HEK293 (cell line): ENCODE results near the gene TACC2.

Experiments
- CTCF ChIA-PET: fragments of 350-600 bp; formaldehyde crosslinking; extraction: SDS; loops from one replicate; lab custom pipeline; 2021; ENCODE audit warnings: antibody characterized with exemption; lab: Yijun Ruan, JAX
- POLR2A ChIA-PET: fragments of 300-600 bp; formaldehyde crosslinking; extraction: SDS; loops from one replicate; lab custom pipeline; 2020; ENCODE audit warnings: antibody characterized with exemption, inconsistent platforms; lab: Yijun Ruan, JAX
- H3K27ac ChIP-seq: fragments of 200-500 bp; sonication (Bioruptor generic); 2 replicates; pipeline ENCODE4 v1.5.1; 2014; ENCODE audit warnings: low read depth, low read length, control low read depth, inconsistent platforms; ENCODE audit errors: extremely low read depth
- H3K36me3 ChIP-seq, 2 experiments: fragments of 200-500 bp in 1 of 2; sonication (Bioruptor generic) in 1 of 2; 1 replicate in 1 of 2; 2 replicates in 1 of 2; pipeline ENCODE4 v1.5.1; 2014 to 2017; ENCODE audit warnings: inconsistent platforms in 2 of 2, low read length in 2 of 2; ENCODE audit not compliant: control insufficient read depth in 2 of 2, insufficient read depth in 1 of 2
- H3K4me1 ChIP-seq: fragments of 200-500 bp; sonication (Bioruptor generic); 2 replicates; pipeline ENCODE4 v1.5.1; 2014; ENCODE audit warnings: mild to moderate bottlenecking, low read length, inconsistent platforms; ENCODE audit not compliant: control insufficient read depth, insufficient read depth
- H3K4me3 ChIP-seq: 2 replicates; pipeline ENCODE4 v1.5.1; 2011; ENCODE audit warnings: low read depth, mild to moderate bottlenecking, control low read depth, low read length, moderate library complexity
- H3K9me3 ChIP-seq: fragments of 200-500 bp; sonication (Bioruptor generic); 2 replicates; pipeline ENCODE4 v1.5.1; 2014; ENCODE audit warnings: low read depth, low read length, inconsistent platforms; ENCODE audit not compliant: control insufficient read depth, insufficient read depth
- FEZF1 ChIP-seq: fragments of 450-650 bp; formaldehyde crosslinking; IDR thresholded peaks from 2 replicates; pipeline ENCODE4 v1.5.1; 2016; ENCODE audit warnings: missing biosample characterization, missing genetic modification characterization
- GLIS2 ChIP-seq: fragments of 450-650 bp; formaldehyde crosslinking; IDR thresholded peaks from 2 replicates; pipeline ENCODE4 v1.5.1; 2016; ENCODE audit warnings: missing biosample characterization, missing genetic modification characterization
- OSR2 ChIP-seq: fragments of 450-650 bp; formaldehyde crosslinking; IDR thresholded peaks from 2 replicates; pipeline ENCODE4 v1.5.1; 2016; ENCODE audit warnings: missing biosample characterization, missing genetic modification characterization
- REST ChIP-seq: fragments of 450-650 bp; formaldehyde crosslinking; IDR thresholded peaks from 2 replicates; pipeline ENCODE4 v1.5.1; 2016; ENCODE audit warnings: missing biosample characterization, missing genetic modification characterization
- SCRT1 ChIP-seq: fragments of 450-650 bp; formaldehyde crosslinking; IDR thresholded peaks from 2 replicates; pipeline ENCODE4 v1.5.1; 2016; ENCODE audit warnings: missing biosample characterization, missing genetic modification characterization, borderline replicate concordance
- SCRT2 ChIP-seq: fragments of 450-650 bp; formaldehyde crosslinking; IDR thresholded peaks from 2 replicates; pipeline ENCODE4 v1.5.1; 2016; ENCODE audit warnings: missing biosample characterization, missing genetic modification characterization
- TRIM28 ChIP-seq: IDR thresholded peaks from 2 replicates; pipeline ENCODE4 v1.6.1; 2011; ENCODE audit warnings: low read length, control low read depth, borderline replicate concordance
- ZNF146 ChIP-seq: fragments of 450-650 bp; formaldehyde crosslinking; IDR thresholded peaks from 2 replicates; pipeline ENCODE4 v1.5.1; 2016; ENCODE audit warnings: missing biosample characterization, missing genetic modification characterization
- ZNF280C ChIP-seq: fragments of 450-650 bp; formaldehyde crosslinking; IDR thresholded peaks from 2 replicates; pipeline ENCODE4 v1.5.1; 2016; ENCODE audit warnings: missing biosample characterization, missing genetic modification characterization
- ZNF426 ChIP-seq: fragments of 450-650 bp; formaldehyde crosslinking; IDR thresholded peaks from 2 replicates; pipeline ENCODE4 v1.5.1; 2017; ENCODE audit warnings: missing biosample characterization, missing genetic modification characterization, mild to moderate bottlenecking, inconsistent platforms, moderate library complexity
- ZNF449 ChIP-seq: fragments of 450-650 bp; formaldehyde crosslinking; IDR thresholded peaks from 2 replicates; pipeline ENCODE4 v1.5.1; 2017; ENCODE audit warnings: missing biosample characterization, mild to moderate bottlenecking, missing genetic modification characterization, moderate library complexity
- ZNF488 ChIP-seq: fragments of 450-650 bp; formaldehyde crosslinking; IDR thresholded peaks from 2 replicates; pipeline ENCODE4 v1.5.1; 2016; ENCODE audit warnings: missing biosample characterization, missing genetic modification characterization
- ZNF501 ChIP-seq: fragments of 450-650 bp; formaldehyde crosslinking; IDR thresholded peaks from 2 replicates; pipeline ENCODE4 v1.5.1; 2016; ENCODE audit warnings: missing biosample characterization, missing genetic modification characterization
- ZNF580 ChIP-seq: fragments of 450-650 bp; formaldehyde crosslinking; IDR thresholded peaks from 2 replicates; pipeline ENCODE4 v1.5.1; 2016; ENCODE audit warnings: missing biosample characterization, missing genetic modification characterization
- ZNF600 ChIP-seq: fragments of 450-650 bp; formaldehyde crosslinking; IDR thresholded peaks from 2 replicates; pipeline ENCODE4 v1.5.1; 2016; ENCODE audit warnings: missing biosample characterization, missing genetic modification characterization
- ZNF768 ChIP-seq: fragments of 450-650 bp; formaldehyde crosslinking; IDR thresholded peaks from 2 replicates; pipeline ENCODE4 v1.5.1; 2018; ENCODE audit warnings: missing biosample characterization, mild to moderate bottlenecking, missing genetic modification characterization
- ZNF777 ChIP-seq: fragments of 450-650 bp; formaldehyde crosslinking; IDR thresholded peaks from 2 replicates; pipeline ENCODE4 v1.5.1; 2017; ENCODE audit warnings: missing biosample characterization, missing genetic modification characterization, borderline replicate concordance
- ZSCAN4 ChIP-seq: fragments of 450-650 bp; formaldehyde crosslinking; IDR thresholded peaks from 2 replicates; pipeline ENCODE4 v1.5.1; 2017; ENCODE audit warnings: missing biosample characterization, missing genetic modification characterization

TACC2 gene

GRCh38 chr10:122130474-122131110, 141.6 kb downstream of the TACC2 start:
- Histone ChIP-seq H3K9me3 (no peaks in the 10 kb centered on the region), H3K36me3 (peaks cover 0 to 3% of the 10 kb centered on the region in 2 experiments; a peak in 1 of 3 replicates), H3K27ac (no peak overlapping the region), H3K4me3 (no peak overlapping the region), H3K4me1 (peaks cover 16% of the 10 kb centered on the region)
- ChIA-PET POLR2A (interaction anchor here (0.6 kb wide), 1 partner anchor 18 kb away, joined by 4 read pairs; no protein-coding TSS in a partner anchor), CTCF (interaction anchor here (1.6 kb wide), 1 partner anchor 10 kb away, joined by 3 read pairs; no protein-coding TSS in a partner anchor)
- TF ChIP-seq SCRT2 (tag by site-specific recombination) (peak; percentile 33; the same call in 1 of the 2 replicates), ZNF580 (tag by site-specific recombination) (0 out of 2 replicates have a peak, but pooled peaks have one; percentile 18), SCRT1 (tag by site-specific recombination) (no peak), ZNF768 (0 out of 2 replicates have a peak, but pooled peaks have one; percentile 37), ZNF426 (tag by site-specific recombination) (no peak)

- H3K9me3 ChIP-seq = no peaks in the 10 kb centered on the region
- peak; percentile 32; the same call in 1 of the 2 replicates for TF ChIP-seq ZNF600
- TF ChIP-seq TRIM28 = 0 out of 2 replicates have a peak, but pooled peaks have one; percentile 23
- peak; percentile 64 for TF ChIP-seq SCRT2 (tag by site-specific recombination)
- TF ChIP-seq ZNF280C = no peak
- no peak for TF ChIP-seq ZNF146 (tag by site-specific recombination)
- peak; percentile 55; the same call in 1 of the 2 replicates for TF ChIP-seq OSR2 (tag by site-specific recombination)
- TF ChIP-seq SCRT1 (tag by site-specific recombination) = peak; percentile 50; the same call in 1 of the 2 replicates
- TF ChIP-seq ZNF449 (tag by site-specific recombination) = peak; percentile 99
- H3K4me3 ChIP-seq = no peak overlapping the region
- H3K4me1 ChIP-seq = peaks cover 16% of the 10 kb centered on the region
- peaks cover 0 to 3% of the 10 kb centered on the region in 2 experiments; a peak in 1 of 3 replicates for H3K36me3 ChIP-seq
- CTCF ChIA-PET = interaction anchor here (0.6 to 1.5 kb wide), 3 partner anchors 10 to 147 kb away, joined by 3 to 7 read pairs (median 3); no protein-coding TSS in a partner anchor
- no peak overlapping the region for H3K27ac ChIP-seq
- POLR2A ChIA-PET = no interaction called here
Observed at GRCh38 chr10:122132331-122132755, 143.4 kb downstream of the TACC2 start.

- POLR2A ChIA-PET = no interaction called here
- Histone ChIP-seq H3K27ac (no peak overlapping the region), H3K9me3 (no peaks in the 10 kb centered on the region), H3K4me3 (no peak overlapping the region), H3K36me3 (peaks cover 0 to 3% of the 10 kb centered on the region in 2 experiments; a peak in 1 of 3 replicates), H3K4me1 (peaks cover 9% of the 10 kb centered on the region)
- CTCF ChIA-PET = interaction anchor here (0.6 to 1.5 kb wide), 5 partner anchors 9 to 304 kb away, joined by 3 to 7 read pairs (median 3); no protein-coding TSS in a partner anchor
- TF ChIP-seq ZNF488 (tag by site-specific recombination) (no peak), ZNF777 (tag by site-specific recombination) (no peak), REST (tag by site-specific recombination) (no peak), FEZF1 (tag by site-specific recombination) (no peak), ZNF501 (no peak), ZSCAN4 (tag by site-specific recombination) (no peak), GLIS2 (tag by site-specific recombination) (no peak)
Observed at GRCh38 chr10:122132882-122133565, 144.1 kb downstream of the TACC2 start.
